IPS-20b (cell line): ENCODE data around the gene RUNX2.

Experiments
- H3K27ac ChIP-seq: one replicate; pipeline ENCODE4 v1.5.1; 2013; ENCODE audit warnings: low read length
- H3K27me3 ChIP-seq: 2 replicates; pipeline ENCODE4 v1.6.1; 2013; ENCODE audit warnings: mild to moderate bottlenecking, low read length, inconsistent platforms; ENCODE audit not compliant: insufficient read depth
- H3K36me3 ChIP-seq: 2 replicates; pipeline ENCODE4 v1.6.1; 2013; ENCODE audit warnings: low read depth, mild to moderate bottlenecking, inconsistent platforms, low read length, moderate library complexity; ENCODE audit not compliant: insufficient read depth
- H3K4me1 ChIP-seq: 2 replicates; pipeline ENCODE4 v1.6.1; 2013; ENCODE audit warnings: mild to moderate bottlenecking, control low read depth, inconsistent platforms, low read length, moderate library complexity; ENCODE audit not compliant: insufficient read depth
- H3K4me3 ChIP-seq: 2 replicates; pipeline ENCODE4 v1.5.1; 2013; ENCODE audit warnings: mild to moderate bottlenecking, low read length, inconsistent platforms
- H3K9ac ChIP-seq: 2 replicates; pipeline ENCODE4 v1.6.1; 2013; ENCODE audit warnings: low read depth, mild to moderate bottlenecking, inconsistent platforms, low read length, moderate library complexity
- H3K9me3 ChIP-seq: 2 replicates; pipeline ENCODE4 v1.6.1; 2013; ENCODE audit warnings: mild to moderate bottlenecking, low read depth, low read length, inconsistent platforms; ENCODE audit not compliant: insufficient read depth

RUNX2 gene

DNA sequence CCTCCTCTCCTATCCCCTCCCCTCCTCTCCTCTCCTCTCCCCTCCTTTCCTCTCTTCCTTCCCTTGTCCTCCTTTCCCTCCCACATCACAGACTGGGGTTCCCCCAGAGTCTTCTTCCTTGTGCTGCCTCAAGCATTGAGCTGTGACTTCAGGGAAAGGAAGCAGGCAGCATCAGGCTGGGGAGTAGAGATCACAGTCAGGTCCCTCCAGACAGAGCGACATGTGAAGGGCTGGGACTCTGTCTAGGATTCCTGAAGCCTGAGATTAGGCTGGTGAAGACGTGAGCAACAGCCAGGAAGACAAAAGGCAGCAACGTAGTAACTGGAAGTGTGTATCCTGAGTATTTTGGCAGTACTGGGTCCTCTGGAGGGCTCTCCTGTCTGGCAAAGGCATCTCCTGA, 315.0 kb downstream of the RUNX2 start:
- Histone ChIP-seq H3K27me3 (peaks cover 11% of the 10 kb centered on the region; the same call in 1 of the 2 replicates), H3K36me3 (no peaks in the 10 kb centered on the region), H3K9me3 (no peaks in the 10 kb centered on the region), H3K27ac (no peak overlapping the region), H3K9ac (no peak overlapping the region), H3K4me1 (peaks cover 8% of the 10 kb centered on the region; the same call in 1 of the 2 replicates), H3K4me3 (no peak overlapping the region)

DNA sequence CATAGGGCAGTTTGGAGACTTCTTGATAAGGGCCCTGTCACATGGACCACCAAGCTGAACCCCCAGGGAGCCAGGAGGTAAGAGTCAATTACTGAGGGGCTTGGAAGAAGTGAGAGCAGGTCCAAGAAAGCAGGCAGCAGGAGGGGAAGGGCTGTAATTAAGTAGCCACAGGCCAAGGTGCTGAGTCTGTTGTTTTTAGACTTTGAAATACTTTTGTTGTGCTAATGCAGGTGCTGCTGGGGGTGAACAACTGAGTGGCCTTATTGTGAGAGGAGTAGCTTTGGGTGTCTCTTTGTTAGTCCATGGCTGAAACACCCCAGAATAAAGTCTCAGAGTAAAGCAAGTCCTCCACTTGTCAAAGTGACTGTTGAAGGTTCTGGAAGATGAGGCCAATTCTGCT, 316.6 kb downstream of the RUNX2 start:
- no peak overlapping the region for H3K27ac ChIP-seq
- peaks cover 11% of the 10 kb centered on the region; the same call in 1 of the 2 replicates for H3K27me3 ChIP-seq
- H3K4me3 ChIP-seq: no peak overlapping the region
- no peaks in the 10 kb centered on the region for H3K9me3 ChIP-seq
- H3K9ac ChIP-seq: no peak overlapping the region
- H3K36me3 ChIP-seq: no peaks in the 10 kb centered on the region
- H3K4me1 ChIP-seq: peaks cover 8% of the 10 kb centered on the region; the same call in 1 of the 2 replicates

DNA sequence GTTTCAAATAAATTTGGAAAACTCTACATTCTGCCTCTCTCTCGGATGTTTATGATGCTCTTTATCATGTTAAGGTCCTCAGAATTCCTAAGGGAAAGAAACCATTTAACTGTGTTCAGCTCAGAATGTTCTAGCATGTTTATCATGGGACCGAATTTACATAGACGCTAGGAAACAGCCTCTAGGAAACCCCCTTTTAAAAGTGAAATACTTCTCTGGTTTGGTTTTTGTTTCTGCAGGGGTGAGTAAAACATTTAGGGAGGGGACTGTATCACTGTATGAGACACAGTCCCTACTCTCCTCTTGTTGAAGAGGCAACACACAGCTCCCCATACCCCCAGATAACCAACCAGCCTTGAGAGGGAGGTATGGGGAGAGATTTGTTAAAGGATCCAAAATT, 317.2 kb downstream of the RUNX2 start:
- no peaks in the 10 kb centered on the region for H3K9me3 ChIP-seq
- no peak overlapping the region for H3K4me3 ChIP-seq
- H3K9ac ChIP-seq: no peak overlapping the region
- H3K36me3 ChIP-seq: no peaks in the 10 kb centered on the region
- H3K4me1 ChIP-seq: peaks cover 8% of the 10 kb centered on the region; the same call in 1 of the 2 replicates
- peaks cover 11% of the 10 kb centered on the region; the same call in 1 of the 2 replicates for H3K27me3 ChIP-seq
- no peak overlapping the region for H3K27ac ChIP-seq

DNA sequence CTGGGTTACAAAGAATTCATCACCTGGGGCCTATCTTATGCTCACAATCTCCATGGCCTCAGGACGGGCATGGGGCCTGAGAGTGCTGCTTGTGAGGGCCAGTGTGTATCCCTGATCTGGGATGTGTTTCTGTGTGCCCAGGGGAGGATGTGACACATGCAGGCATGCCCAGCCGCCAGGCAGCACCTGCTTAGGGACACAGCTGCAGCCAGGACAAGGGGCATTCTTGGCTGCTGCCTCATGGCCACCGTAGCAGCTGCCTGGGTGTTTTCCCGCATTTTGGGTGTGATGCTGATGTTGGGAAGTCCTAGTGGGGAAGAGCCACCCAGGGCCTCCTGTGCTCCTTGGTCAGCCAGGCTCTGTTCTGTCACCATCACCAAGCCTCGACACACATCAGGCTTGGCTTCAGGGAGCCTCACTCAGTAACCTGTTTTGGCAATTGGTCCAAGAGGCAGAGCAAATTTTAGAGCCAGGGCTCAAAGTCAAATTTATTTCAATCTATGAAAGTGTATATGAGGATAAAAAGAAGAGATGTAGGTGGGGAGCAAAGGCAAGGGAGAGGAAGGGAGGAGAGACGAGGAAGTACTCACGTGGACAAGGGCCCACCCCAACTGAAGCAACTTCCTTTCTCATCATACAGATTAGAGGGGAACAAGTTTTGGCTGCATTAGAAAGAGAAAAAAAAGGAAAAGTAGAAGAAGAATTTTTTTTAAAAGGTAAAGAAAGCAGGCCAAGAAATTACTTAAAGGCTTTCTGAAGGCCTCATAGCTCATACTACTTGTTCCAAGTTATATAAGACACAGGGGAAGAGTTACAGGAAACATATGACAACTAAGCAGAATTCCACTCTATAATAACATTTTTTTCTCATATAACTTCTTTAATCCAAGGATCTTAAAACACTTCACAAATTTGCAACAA, 319.5 kb downstream of the RUNX2 start:
- peaks cover 8% of the 10 kb centered on the region; the same call in 1 of the 2 replicates for H3K4me1 ChIP-seq
- H3K27me3 ChIP-seq: peaks cover 11% of the 10 kb centered on the region; the same call in 1 of the 2 replicates

DNA sequence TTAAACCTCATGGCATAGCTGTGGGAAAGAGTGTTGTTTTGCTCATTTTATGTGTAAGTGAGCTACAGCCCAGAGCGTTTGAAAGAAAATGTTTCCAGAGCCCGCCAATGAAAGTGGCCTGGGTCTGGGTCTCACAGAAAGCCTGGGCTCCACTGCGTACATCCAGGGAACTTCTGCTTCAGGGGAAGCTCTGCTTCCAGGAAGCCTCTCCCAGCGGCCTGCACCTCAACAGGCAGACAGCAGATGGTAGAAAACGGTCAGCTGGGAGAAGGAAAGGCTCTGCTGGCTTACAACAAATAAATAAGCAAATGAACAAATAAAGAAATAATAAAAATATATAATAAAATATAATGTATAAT, 320.1 kb downstream of the RUNX2 start:
- peaks cover 8% of the 10 kb centered on the region; the same call in 1 of the 2 replicates for H3K27me3 ChIP-seq
- peaks cover 8% of the 10 kb centered on the region; the same call in 1 of the 2 replicates for H3K4me1 ChIP-seq
- H3K27ac ChIP-seq: no peak overlapping the region

More for the DNA sequence above, 319.5 kb downstream of the RUNX2 start:
- H3K27ac ChIP-seq: no peak overlapping the region
- no peak overlapping the region for H3K4me3 ChIP-seq
- no peaks in the 10 kb centered on the region for H3K9me3 ChIP-seq
- no peaks in the 10 kb centered on the region for H3K36me3 ChIP-seq
- H3K9ac ChIP-seq: no peak overlapping the region

DNA sequence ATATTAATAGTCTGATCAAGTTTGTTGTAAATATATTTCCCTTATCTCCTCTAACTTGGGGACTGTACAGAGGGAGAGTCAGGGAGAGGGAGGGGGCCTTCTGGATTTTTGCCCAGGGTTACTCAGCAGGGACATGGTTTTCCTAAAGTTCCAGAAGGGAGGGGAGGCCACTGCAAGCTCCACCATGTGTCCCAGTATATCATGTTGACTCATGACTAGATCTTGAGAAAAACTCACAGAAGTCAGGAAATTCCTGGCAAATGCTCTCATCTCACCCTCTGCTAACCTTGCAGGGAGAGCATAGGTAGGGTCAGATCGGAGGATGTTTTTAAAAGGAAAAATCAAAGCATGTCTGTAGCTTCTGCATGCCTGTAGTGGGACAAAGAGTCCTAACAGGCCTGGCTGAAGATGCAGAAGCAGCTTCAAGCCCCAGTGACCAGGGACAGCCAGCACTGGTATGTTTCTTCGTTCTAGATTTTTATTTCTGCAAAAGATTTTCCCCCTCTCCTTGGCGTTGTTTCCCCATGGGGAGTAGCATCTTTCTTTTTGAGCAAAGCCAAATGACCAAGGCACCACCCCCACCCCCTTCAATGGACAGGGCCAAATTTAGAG, 322.5 kb downstream of the RUNX2 start:
- Histone ChIP-seq H3K9ac (no peak overlapping the region), H3K9me3 (no peaks in the 10 kb centered on the region), H3K36me3 (no peaks in the 10 kb centered on the region), H3K27ac (no peak overlapping the region), H3K4me3 (no peak overlapping the region), H3K4me1 (no peaks in the 10 kb centered on the region), H3K27me3 (no peaks in the 10 kb centered on the region)

More for the DNA sequence above, 320.1 kb downstream of the RUNX2 start:
- Histone ChIP-seq H3K9ac (no peak overlapping the region), H3K4me3 (no peak overlapping the region), H3K36me3 (no peaks in the 10 kb centered on the region), H3K9me3 (no peaks in the 10 kb centered on the region)

DNA sequence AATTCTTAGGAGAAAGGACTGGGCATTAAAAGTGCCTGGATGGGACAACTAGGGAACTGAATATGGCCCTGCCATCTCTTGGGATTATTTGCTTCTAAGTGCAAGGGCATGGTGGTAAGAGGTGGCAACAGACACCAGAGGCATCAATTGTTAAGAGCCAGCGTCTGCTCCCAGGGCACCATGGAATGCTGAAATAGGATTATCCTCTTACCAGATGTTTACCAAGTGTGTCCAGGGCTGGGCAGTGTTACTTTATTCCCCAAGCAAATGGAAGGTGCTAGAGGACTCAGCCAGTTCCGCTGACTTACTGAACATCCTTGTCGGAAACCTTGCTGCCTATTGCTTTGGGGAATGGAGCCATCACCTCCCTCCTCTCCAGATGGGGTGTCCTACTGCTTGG, 323.2 kb downstream of the RUNX2 start:
- no peak overlapping the region for H3K9ac ChIP-seq
- H3K4me3 ChIP-seq: no peak overlapping the region
- H3K27ac ChIP-seq: no peak overlapping the region
- no peaks in the 10 kb centered on the region for H3K4me1 ChIP-seq
- H3K36me3 ChIP-seq: no peaks in the 10 kb centered on the region
- no peaks in the 10 kb centered on the region for H3K9me3 ChIP-seq
- no peaks in the 10 kb centered on the region for H3K27me3 ChIP-seq

DNA sequence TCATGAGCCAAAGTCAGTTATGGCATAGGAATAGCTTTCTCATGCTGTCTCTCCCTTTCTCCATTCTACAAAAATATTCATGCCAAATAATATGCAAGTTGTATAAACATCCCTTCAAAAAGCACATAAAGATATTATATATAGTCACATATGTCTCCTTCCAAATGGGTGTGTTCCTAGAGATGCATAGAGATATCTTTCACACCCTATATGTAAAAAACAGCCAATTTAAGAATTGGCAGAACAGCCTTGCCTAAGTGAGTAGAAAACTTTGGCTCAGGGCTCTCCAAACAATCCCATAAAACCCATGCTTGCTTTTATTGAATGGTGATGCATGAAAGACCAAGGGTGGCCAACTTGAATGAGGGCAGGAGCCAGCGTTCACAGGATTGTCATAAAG, 324.3 kb downstream of the RUNX2 start:
- H3K27me3 ChIP-seq: no peaks in the 10 kb centered on the region
- no peaks in the 10 kb centered on the region for H3K9me3 ChIP-seq
- H3K9ac ChIP-seq: no peak overlapping the region
- H3K4me3 ChIP-seq: no peak overlapping the region
- no peaks in the 10 kb centered on the region for H3K36me3 ChIP-seq
- no peaks in the 10 kb centered on the region for H3K4me1 ChIP-seq
- no peak overlapping the region for H3K27ac ChIP-seq

DNA sequence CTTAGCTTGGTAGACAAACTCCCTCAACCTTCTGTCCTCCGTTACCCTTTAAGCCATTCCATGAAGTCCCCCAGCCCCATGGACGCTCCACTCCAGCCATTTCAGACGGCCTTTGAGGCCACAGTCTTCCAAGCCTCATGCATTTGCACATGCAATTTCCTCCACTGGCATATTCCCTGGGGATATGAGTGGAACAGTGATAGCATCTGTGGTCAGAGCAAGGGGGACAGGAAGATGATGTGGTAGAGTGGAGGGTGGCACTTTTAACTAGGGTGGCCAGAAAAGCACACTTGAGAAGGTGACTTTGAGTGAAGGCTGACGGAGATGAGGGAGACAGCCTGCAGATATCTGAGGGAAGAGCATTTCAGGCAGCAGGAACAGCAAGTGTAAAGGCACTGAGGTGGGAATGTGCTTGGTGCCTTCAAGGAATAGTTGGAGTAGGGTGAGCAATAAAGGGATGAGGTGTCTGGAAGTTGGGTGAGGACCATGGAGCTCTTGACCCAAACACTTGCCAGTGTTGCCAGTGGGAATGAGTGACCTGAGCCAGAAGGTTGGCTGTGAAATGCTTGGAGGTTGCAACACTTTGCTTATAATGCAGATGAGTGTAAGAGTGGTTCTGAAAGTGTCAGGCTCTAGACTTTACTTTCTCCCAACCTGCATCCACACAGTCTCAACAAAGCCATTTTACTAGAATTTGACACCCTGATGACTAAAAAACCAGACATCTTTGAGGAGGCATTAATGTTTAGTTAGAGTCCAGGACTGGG, 325.2 kb downstream of the RUNX2 start:
- H3K4me3 ChIP-seq: no peak overlapping the region
- H3K27me3 ChIP-seq: no peaks in the 10 kb centered on the region
- H3K4me1 ChIP-seq: no peaks in the 10 kb centered on the region
- no peaks in the 10 kb centered on the region for H3K9me3 ChIP-seq
- no peak overlapping the region for H3K9ac ChIP-seq
- no peaks in the 10 kb centered on the region for H3K36me3 ChIP-seq
- no peak overlapping the region for H3K27ac ChIP-seq

DNA sequence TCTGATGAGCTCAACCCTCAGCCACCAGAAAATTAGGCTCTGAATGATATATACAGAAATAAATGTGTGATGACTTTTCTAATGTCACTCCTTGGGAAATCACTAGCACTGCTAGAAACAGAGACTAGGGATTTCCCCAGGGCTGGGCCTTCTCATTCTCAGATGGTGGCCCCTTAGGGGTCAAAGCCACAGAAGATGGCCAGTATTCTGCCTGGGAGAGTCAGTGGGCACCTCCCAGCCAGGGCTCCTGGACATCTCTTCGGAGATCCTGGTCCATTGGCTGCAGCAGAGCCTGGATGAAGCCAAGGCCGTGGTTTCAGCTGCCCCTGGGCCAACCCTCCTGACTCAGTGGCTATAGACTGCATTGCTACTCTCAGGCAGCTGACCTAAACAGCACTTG, 326.5 kb downstream of the RUNX2 start:
- Histone ChIP-seq H3K27ac (no peak overlapping the region), H3K9me3 (no peaks in the 10 kb centered on the region), H3K27me3 (no peaks in the 10 kb centered on the region), H3K36me3 (no peaks in the 10 kb centered on the region), H3K9ac (no peak overlapping the region), H3K4me1 (no peaks in the 10 kb centered on the region), H3K4me3 (no peak overlapping the region)

DNA sequence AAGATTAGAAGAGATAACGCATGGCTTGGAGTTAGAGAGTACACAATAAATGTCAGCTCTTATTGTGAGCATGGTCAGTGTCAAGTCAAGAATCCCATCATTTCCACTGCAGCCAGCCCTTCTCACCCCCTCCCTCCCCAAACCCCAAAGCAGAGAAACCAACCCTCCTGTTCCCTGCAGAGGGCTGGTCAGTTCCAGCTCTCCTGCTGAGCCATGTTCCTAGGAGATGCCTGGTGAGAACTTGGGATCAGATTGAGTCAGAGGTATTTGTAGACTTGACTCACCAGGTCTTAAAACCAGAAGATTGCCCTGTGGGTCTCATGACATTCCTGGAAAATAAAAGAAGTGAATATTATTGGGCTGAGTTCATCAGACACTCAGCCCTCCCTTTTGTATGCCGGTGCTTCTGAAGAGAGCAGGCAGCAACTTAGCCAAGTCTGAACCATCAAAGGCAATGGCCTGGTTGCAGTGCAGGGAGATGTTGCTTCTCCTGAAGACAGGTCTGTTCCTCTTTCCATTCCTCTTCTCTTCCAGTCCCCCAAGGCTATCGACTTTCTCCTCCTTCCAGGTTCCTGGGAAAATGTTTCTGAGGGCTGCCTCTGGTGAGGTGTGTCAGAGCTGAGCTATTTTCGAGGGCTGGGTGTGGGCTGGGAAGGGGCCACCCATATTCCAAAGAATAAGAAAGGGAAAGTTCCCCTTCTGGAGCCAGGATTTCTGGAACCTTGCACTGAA, 327.8 kb downstream of the RUNX2 start:
- H3K4me1 ChIP-seq: no peaks in the 10 kb centered on the region
- H3K9ac ChIP-seq: no peak overlapping the region
- H3K4me3 ChIP-seq: no peak overlapping the region
- H3K27ac ChIP-seq: no peak overlapping the region
- H3K27me3 ChIP-seq: no peaks in the 10 kb centered on the region
- H3K36me3 ChIP-seq: no peaks in the 10 kb centered on the region
- no peaks in the 10 kb centered on the region for H3K9me3 ChIP-seq
